HCT116 (cell line): Measurements from ENCODE around the gene NUMB. TPM values are rescaled to one million over a fixed set of nuclear protein-coding genes. Genes with fewer than 3 reads are reported as not detected.

Experiments
- ATAC-seq: fragments of 200-7000 bp; cut with Tn5 transposase; 2 replicates; pipeline ENCODE4 v1.9.1; 2020; ENCODE audit warnings: mild to moderate bottlenecking, moderate library complexity
- BruUV-seq: library from RNA; stranded (reverse); fragments of 400-500 nt; replicated peaks from 2 replicates; lab custom pipeline; 2021; lab: Mats Ljungman, UMichigan
- CTCF ChIA-PET: fragments of 300-600 bp; sonication (Branson Sonifier 250); formaldehyde crosslinking; loops from one replicate; lab custom pipeline; 2021; ENCODE audit warnings: antibody characterized with exemption; lab: Charles Lee
- POLR2A ChIA-PET: fragments of 300-600, 350-600 bp; sonication (Branson Sonifier 250); formaldehyde crosslinking; loops from one replicate; lab custom pipeline; 2021; ENCODE audit warnings: antibody characterized with exemption; lab: Charles Lee
- RAD21 ChIA-PET, 2 experiments: fragments of 300-600 bp; sonication (Branson Sonifier 250); formaldehyde crosslinking; loops; one replicate each; lab custom pipeline; 2023; ENCODE audit warnings: low total read pairs in 2 of 2; ENCODE audit not compliant: uncharacterized antibody in 2 of 2, unreplicated experiment in 2 of 2, low non-redundant PET in 1 of 2; lab: Charles Lee
- DNase-seq: peaks from one replicate; pipeline ENCODE4 v3.0.0-alpha.2; 2010; ENCODE audit warnings: low read depth, low spot score
- H2AFZ ChIP-seq: fragments of 200-600 bp; shearing (Covaris generic), sonication (generic); 2 replicates; pipeline ENCODE4 v1.6.1; 2017; ENCODE audit warnings: low read depth, mixed run types, mixed read lengths, antibody characterized with exemption, low read length; ENCODE audit not compliant: poor library complexity, severe bottlenecking
- H3K27ac ChIP-seq: 2 replicates; pipeline ENCODE4 v1.5.1; 2012; ENCODE audit warnings: low read depth, low read length
- H3K27me3 ChIP-seq: fragments of 200-600 bp; sonication (generic); 2 replicates; pipeline ENCODE4 v1.6.1; 2016; ENCODE audit warnings: mixed run types, low read length, mixed read lengths; ENCODE audit not compliant: insufficient read depth
- H3K36me3 ChIP-seq, 2 experiments: fragments of 200-500 bp in 1 of 2; fragments of 200-600 bp in 1 of 2; sonication (Bioruptor generic) in 1 of 2; sonication (generic) in 1 of 2; 2 replicates each; pipeline versions ENCODE4 v1.5.1 to v1.6.1; 2014 to 2016; ENCODE audit warnings: low read length in 2 of 2, inconsistent platforms in 1 of 2, mixed read lengths in 1 of 2, mixed run types in 1 of 2; ENCODE audit not compliant: insufficient read depth in 2 of 2, control insufficient read depth in 1 of 2
- H3K4me1 ChIP-seq, 2 experiments: fragments of 200-600 bp in 1 of 2; sonication (generic) in 1 of 2; 2 replicates each; pipeline versions ENCODE4 v1.5.1 to v1.6.1; 2012 to 2017; ENCODE audit warnings: low read length in 2 of 2, inconsistent platforms in 1 of 2, mild to moderate bottlenecking in 1 of 2, mixed read lengths in 1 of 2, mixed run types in 1 of 2, moderate library complexity in 1 of 2; ENCODE audit not compliant: insufficient read depth in 2 of 2, control insufficient read depth in 1 of 2
- H3K4me2 ChIP-seq: fragments of 200-600 bp; sonication (generic); 2 replicates; pipeline ENCODE4 v1.6.1; 2017; ENCODE audit warnings: mixed run types, low read length, mixed read lengths
- H3K4me3 ChIP-seq, 2 experiments: fragments of 200-600 bp in 1 of 2; sonication (generic) in 1 of 2; replicated peaks in 1 of 2; 2 replicates each; pipeline ENCODE4 v1.5.1; 2011 to 2016; ENCODE audit warnings: low read length in 2 of 2, control low read depth in 1 of 2, low read depth in 1 of 2, mild to moderate bottlenecking in 1 of 2, mixed read lengths in 1 of 2, mixed run types in 1 of 2
- H3K79me2 ChIP-seq: fragments of 200-600 bp; sonication (generic); 2 replicates; pipeline ENCODE4 v1.6.1; 2017; ENCODE audit warnings: mild to moderate bottlenecking, mixed run types, low read length, moderate library complexity, mixed read lengths; ENCODE audit not compliant: insufficient read depth
- H3K9ac ChIP-seq: fragments of 200-600 bp; sonication (generic); 2 replicates; pipeline ENCODE4 v1.6.1; 2016; ENCODE audit warnings: low read length, mixed read lengths
- H3K9me2 ChIP-seq: fragments of 200-600 bp; sonication (generic), shearing (Covaris generic); 2 replicates; pipeline ENCODE4 v1.6.1; 2017; ENCODE audit warnings: mixed run types, mild to moderate bottlenecking, moderate library complexity; ENCODE audit not compliant: insufficient read depth
- H3K9me3 ChIP-seq, 2 experiments: fragments of 200-500 bp in 1 of 2; fragments of 200-600 bp in 1 of 2; sonication (Bioruptor generic) in 1 of 2; sonication (generic) in 1 of 2; 2 replicates each; pipeline ENCODE4 v1.6.1; 2014 to 2017; ENCODE audit warnings: low read length in 2 of 2, mixed read lengths in 2 of 2, inconsistent platforms in 1 of 2, low read depth in 1 of 2, mild to moderate bottlenecking in 1 of 2, mixed run types in 1 of 2, moderate library complexity in 1 of 2; ENCODE audit not compliant: control insufficient read depth in 1 of 2, insufficient read depth in 1 of 2
- H4K20me1 ChIP-seq: fragments of 200-600 bp; sonication (generic), shearing (Covaris generic); 2 replicates; pipeline ENCODE4 v1.6.1; 2017; ENCODE audit warnings: mixed run types, mild to moderate bottlenecking, moderate library complexity; ENCODE audit not compliant: insufficient read depth
- ATF3 ChIP-seq: IDR thresholded peaks from 2 replicates; pipeline ENCODE4 v1.6.1; 2012
- CEBPB ChIP-seq: IDR thresholded peaks from 2 replicates; pipeline ENCODE4 v1.6.1; 2012; ENCODE audit warnings: low read depth
- ELF1 ChIP-seq: IDR thresholded peaks from 2 replicates; pipeline ENCODE4 v1.6.1; 2012; ENCODE audit warnings: low read depth, borderline replicate concordance
- EZH2 ChIP-seq: fragments of 200-600 bp; sonication (generic); IDR thresholded peaks from 2 replicates; pipeline ENCODE4 v1.6.1; 2017; ENCODE audit warnings: antibody characterized with exemption, mixed run types
- JUND ChIP-seq: IDR thresholded peaks from 2 replicates; pipeline ENCODE4 v1.6.1; 2012
- MAX ChIP-seq: IDR thresholded peaks from 2 replicates; pipeline ENCODE4 v1.6.1; 2012
- RAD21 ChIP-seq: IDR thresholded peaks from 2 replicates; pipeline ENCODE4 v1.6.1; 2012; ENCODE audit warnings: low read depth, mild to moderate bottlenecking
- REST ChIP-seq: IDR thresholded peaks from 2 replicates; pipeline ENCODE4 v1.6.1; 2012; ENCODE audit warnings: low read depth
- SIN3A ChIP-seq: IDR thresholded peaks from 2 replicates; pipeline ENCODE4 v1.6.1; 2012; ENCODE audit warnings: low read depth
- SRF ChIP-seq: IDR thresholded peaks from 2 replicates; pipeline ENCODE4 v1.6.1; 2012; ENCODE audit warnings: low read depth
- TCF7L2 ChIP-seq: IDR thresholded peaks from 2 replicates; pipeline ENCODE4 v1.7.0; 2011; ENCODE audit warnings: borderline replicate concordance, inconsistent platforms; ENCODE audit not compliant: insufficient read depth, insufficient read length; ENCODE audit errors: extremely low read depth
- ZFX ChIP-seq: fragments of 450-650 bp; IDR thresholded peaks from 2 replicates; pipeline ENCODE4 v1.6.1; 2017
- intact Hi-C: fragments of 100-400 bp; cut with micrococcal nuclease; formaldehyde crosslinking; loops from 2 replicates; pipeline ENCODE4 v1.10.0; 2022
- total RNA-seq: library from RNA; stranded (reverse); gene quantifications from one replicate; pipeline ENCODE4 v1.2.1, GENCODE V29; 2021; ENCODE audit not compliant: unreplicated experiment

Gene NUMB
- total RNA-seq, 1 experiment from 2014 or later = 43.0 TPM

DNA sequence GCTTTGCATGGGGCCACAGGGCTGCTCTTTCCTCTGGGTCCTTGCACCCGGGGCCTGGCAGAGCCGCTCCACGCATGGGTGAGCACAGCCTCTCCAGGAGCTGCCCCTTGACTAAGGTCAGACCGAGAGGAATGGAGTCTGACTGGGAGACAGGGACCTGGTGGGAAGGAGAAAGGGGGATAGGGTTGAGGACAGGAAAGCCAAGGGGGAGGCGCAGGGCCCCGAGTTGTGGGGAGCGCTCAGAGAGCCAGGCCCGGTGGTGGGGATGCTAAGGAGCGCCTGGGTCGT, 205.1 kb downstream of the NUMB start:
- intact Hi-C loops = no loop called here
- BruUV-seq = no TSS peak
- no peak overlapping the region for H3K27ac ChIP-seq

More for the DNA sequence above, 205.1 kb downstream of the NUMB start:
- Histone ChIP-seq H4K20me1 (no peaks in the 10 kb centered on the region), H3K4me2 (no peak overlapping the region), H3K4me1 (no peaks in the 10 kb centered on the region), H3K79me2 (no peaks in the 10 kb centered on the region), H3K9ac (no peak overlapping the region), H3K9me3 (no peaks in the 10 kb centered on the region), H3K36me3 (no peaks in the 10 kb centered on the region; a peak in 1 of 4 replicates), H2AFZ (no peak overlapping the region), H3K4me3 (no peak overlapping the region), H3K9me2 (no peaks in the 10 kb centered on the region), H3K27me3 (no peaks in the 10 kb centered on the region)
- RAD21 ChIA-PET = no interaction called here
- no peak for DNase-seq
- TF ChIP-seq SRF = no peak
- no peak for TF ChIP-seq TCF7L2
- no peak for TF ChIP-seq ATF3
- TF ChIP-seq ELF1 = no peak
- no peak for TF ChIP-seq EZH2
- TF ChIP-seq JUND = no peak
- no peak for TF ChIP-seq RAD21
- no peak for TF ChIP-seq ZFX
- TF ChIP-seq CEBPB = no peak
- TF ChIP-seq SIN3A = no peak
- no peak for TF ChIP-seq MAX
- TF ChIP-seq REST = no peak
- no peak for ATAC-seq
- CTCF ChIA-PET = no interaction called here
- POLR2A ChIA-PET = no interaction called here
